GM12878 (cell line): Measurements from ENCODE around the gene BLNK. TPM values are rescaled to one million over a fixed set of nuclear protein-coding genes. Genes with fewer than 3 reads are reported as not detected.

Experiments
- ATAC-seq: fragments of 200-7000 bp; cut with Tn5 transposase; 3 replicates; pipeline ENCODE4 v1.9.1; 2020; ENCODE audit warnings: mild to moderate bottlenecking, moderate library complexity
- BruUV-seq: library from RNA; stranded (reverse); fragments of 400-500 nt; replicated peaks from 2 replicates; lab custom pipeline; 2021; lab: Mats Ljungman, UMichigan
- CTCF ChIA-PET: fragments of 300-600 bp; sonication (Branson Sonifier 250); formaldehyde crosslinking; extraction: SDS; loops from one replicate; lab custom pipeline; 2021; ENCODE audit warnings: inconsistent platforms; lab: Yijun Ruan, JAX
- POLR2A ChIA-PET: fragments of 350-600 bp; formaldehyde crosslinking; extraction: SDS; loops from one replicate; lab custom pipeline; 2021; ENCODE audit warnings: inconsistent platforms; lab: Charles Lee
- RAD21 ChIA-PET: fragments of 300-600 bp; sonication (Branson Sonifier 250); formaldehyde crosslinking; loops from one replicate; lab custom pipeline; 2023; ENCODE audit warnings: antibody characterized with exemption; ENCODE audit not compliant: unreplicated experiment; lab: Charles Lee
- SMC1A ChIA-PET: fragments of 300-600 bp; sonication (Branson Sonifier 250); formaldehyde crosslinking; loops from one replicate; lab custom pipeline; 2023; ENCODE audit not compliant: unreplicated experiment, uncharacterized antibody; lab: Charles Lee
- DNase-seq: peaks from one replicate; pipeline ENCODE4 v3.0.0-alpha.2; 2011; ENCODE audit warnings: low read depth, low spot score
- FAIRE-seq: peaks from 3 replicates; lab custom pipeline; 2011; peaks lifted over from hg19 to GRCh38; lab: Jason Lieb, UNC
- H2AFZ ChIP-seq: 2 replicates; pipeline ENCODE4 v1.6.0; 2011; ENCODE audit warnings: low read depth, low read length, control low read depth; ENCODE audit not compliant: control insufficient read depth
- H3K27ac ChIP-seq: 2 replicates; pipeline ENCODE4 v1.5.1; 2011; ENCODE audit warnings: control low read depth; ENCODE audit not compliant: control insufficient read depth, insufficient read depth
- H3K27me3 ChIP-seq, 2 experiments: replicated peaks in 1 of 2; 2 replicates each; pipeline versions ENCODE4 v1.6.0 to v1.6.1; 2011; ENCODE audit warnings: low read length in 1 of 2; ENCODE audit not compliant: control insufficient read depth in 2 of 2, insufficient read depth in 2 of 2
- H3K36me3 ChIP-seq, 2 experiments: 2 replicates each; pipeline ENCODE4 v1.5.1; 2011; ENCODE audit warnings: low read length in 1 of 2; ENCODE audit not compliant: control insufficient read depth in 2 of 2, insufficient read depth in 2 of 2
- H3K4me1 ChIP-seq: 2 replicates; pipeline ENCODE4 v1.6.1; 2011; ENCODE audit warnings: mild to moderate bottlenecking, low read length, moderate library complexity, mixed read lengths; ENCODE audit not compliant: control insufficient read depth, insufficient read depth
- H3K4me2 ChIP-seq: 2 replicates; pipeline ENCODE4 v1.6.0; 2011; ENCODE audit warnings: control low read depth; ENCODE audit not compliant: control insufficient read depth, insufficient read depth
- H3K4me3 ChIP-seq: fragments of 200-600 bp; sonication (generic); 2 replicates; pipeline ENCODE4 v1.5.1; 2016
- H3K79me2 ChIP-seq: 2 replicates; pipeline ENCODE4 v1.6.0; 2011; ENCODE audit warnings: low read length; ENCODE audit not compliant: control insufficient read depth, insufficient read depth
- H3K9ac ChIP-seq: 2 replicates; pipeline ENCODE4 v1.8.0; 2011; ENCODE audit warnings: low read length, control low read depth, mixed read lengths; ENCODE audit not compliant: control insufficient read depth, insufficient read depth
- H3K9me3 ChIP-seq: replicated peaks from 3 replicates; pipeline ENCODE4 v1.5.1; 2011; ENCODE audit warnings: mild to moderate bottlenecking, low read length; ENCODE audit not compliant: control insufficient read depth, insufficient read depth
- H4K20me1 ChIP-seq: 2 replicates; pipeline ENCODE4 v1.6.0; 2011; ENCODE audit not compliant: control insufficient read depth, insufficient read depth
- IKZF1 ChIP-seq: fragments of 450-650 bp; conservative IDR thresholded peaks from 2 replicates; pipeline ENCODE4 v1.6.1; 2017; ENCODE audit warnings: antibody characterized with exemption, mild to moderate bottlenecking
- IKZF2 ChIP-seq, 2 experiments: fragments of 450-650 bp; IDR thresholded peaks; 2 replicates each; pipeline ENCODE4 v1.6.1; 2017; ENCODE audit warnings: mild to moderate bottlenecking in 2 of 2, moderate library complexity in 2 of 2
- MEF2B ChIP-seq: fragments of 450-650 bp; IDR thresholded peaks from 2 replicates; pipeline ENCODE4 v1.6.1; 2018; ENCODE audit warnings: mild to moderate bottlenecking, moderate library complexity; ENCODE audit not compliant: partially characterized antibody, poor library complexity, severe bottlenecking
- NR2F1 ChIP-seq: fragments of 450-650 bp; conservative IDR thresholded peaks from 2 replicates; pipeline ENCODE4 v1.6.1; 2017; ENCODE audit warnings: mild to moderate bottlenecking
- RAD21 ChIP-seq: IDR thresholded peaks from 2 replicates; pipeline ENCODE4 v1.6.1; 2011; ENCODE audit warnings: mild to moderate bottlenecking, low read depth, low read length, moderate library complexity; ENCODE audit not compliant: insufficient read depth
- RUNX3 ChIP-seq: IDR thresholded peaks from 2 replicates; pipeline ENCODE4 v1.6.1; 2012; ENCODE audit warnings: low read length, inconsistent platforms
- SMC3 ChIP-seq: IDR thresholded peaks from 2 replicates; pipeline ENCODE4 v1.6.1; 2011; ENCODE audit warnings: low read length, improper control_type of control experiment, borderline replicate concordance
- SREBF2 ChIP-seq: IDR thresholded peaks from 2 replicates; pipeline ENCODE4 v1.6.1; 2012; ENCODE audit warnings: mild to moderate bottlenecking, low read length
- TAF1 ChIP-seq: IDR thresholded peaks from 2 replicates; pipeline ENCODE4 v1.6.1; 2011; ENCODE audit warnings: mild to moderate bottlenecking, low read depth, low read length, borderline replicate concordance
- ZNF622 ChIP-seq: fragments of 450-650 bp; IDR thresholded peaks from 2 replicates; pipeline ENCODE4 v1.6.1; 2017; ENCODE audit warnings: mild to moderate bottlenecking, inconsistent platforms
- WGBS: methylation state at CpG from one replicate; pipeline ENCODE4 v1.1.6; 2016; ENCODE audit warnings: low lambda C conversion rate; ENCODE audit not compliant: insufficient replicate concordance, insufficient coverage; ENCODE audit errors: missing lambda C conversion rate; 5-methylcytosine and 5-hydroxymethylcytosine counted together
- in situ Hi-C: fragments of 300-500 bp; cut with MboI; formaldehyde crosslinking; loops from 9 replicates; pipeline ENCODE4 v1.14.3; 2018; ENCODE audit warnings: mixed read lengths
- intact Hi-C: fragments of 100-400 bp; cut with micrococcal nuclease; formaldehyde crosslinking; loops from one replicate; pipeline ENCODE4 v1.14.2; 2022; ENCODE audit not compliant: unreplicated experiment
- polyA plus RNA-seq, 11 experiments: library from polyadenylated mRNA; depleted of rRNA in 4 of 11; unstranded in 6 of 11; stranded (reverse) in 5 of 11; fragments of >200 nt; fragmentation: Nextera tagmentation in 4 of 11; fragmentation: Illumina TruSeq in 1 of 11; extraction: Ambion mirVana in 4 of 11; extraction: Trizol in 1 of 11; gene quantifications; 1 replicate in 1 of 11; 2 replicates in 10 of 11; pipeline versions ENCODE4 v1.2.1 to v1.2.3, GENCODE V29; 2011 to 2016; ENCODE audit warnings: inconsistent platforms in 2 of 11, missing spikeins in 2 of 11, low read depth in 1 of 11
- total RNA-seq, 4 experiments: library from RNA; depleted of rRNA in 3 of 4; stranded (reverse); fragments of >200 nt in 3 of 4; fragmentation: Illumina TruSeq in 1 of 4; extraction: Trizol in 1 of 4; gene quantifications; 2 replicates each; pipeline versions ENCODE4 v1.2.1 to v1.2.3, GENCODE V29; 2013 to 2021
- TF ChIP-seq, protein P1 (sequence below): fragments of 450-650 bp; formaldehyde crosslinking; IDR thresholded peaks from 2 replicates; pipeline ENCODE4 v1.4.0; 2020; ENCODE audit warnings: mild to moderate bottlenecking, moderate library complexity
- TF ChIP-seq, protein P2 (sequence below): fragments of 450-650 bp; IDR thresholded peaks from 2 replicates; pipeline ENCODE4 v1.6.1; 2018; ENCODE audit warnings: mild to moderate bottlenecking, low read depth, moderate library complexity; ENCODE audit not compliant: partially characterized antibody
- TF ChIP-seq, protein P3 (sequence below): fragments of 450-650 bp; IDR thresholded peaks from 2 replicates; pipeline ENCODE4 v1.6.1; 2017; ENCODE audit warnings: mild to moderate bottlenecking, moderate library complexity

Gene BLNK
- total and polyA plus RNA-seq, 10 of the 15 experiments (the other 5 are each of a cell fraction or from before 2014, with no cell fraction given), result 79.5 to 201 (median 139) TPM

GRCh38 chr10:96208271-96208670 is 63.1 kb downstream of the BLNK start:
- Histone ChIP-seq H3K4me1 (peaks cover 18% of the 10 kb centered on the region), H3K36me3 (peaks cover 26 to 75% of the 10 kb centered on the region in 2 experiments), H3K4me2 (no peak overlapping the region), H3K9me3 (no peaks in the 10 kb centered on the region), H3K4me3 (no peak overlapping the region), H3K9ac (no peak overlapping the region), H3K27ac (no peak overlapping the region), H4K20me1 (no peaks in the 10 kb centered on the region), H3K27me3 (no peaks in the 10 kb centered on the region), H3K79me2 (no peaks in the 10 kb centered on the region), H2AFZ (no peak overlapping the region)
- peak; percentile 21 for DNase-seq
- FAIRE-seq, result peak; percentile 81
- CTCF ChIA-PET, result interaction anchor here (0.6 to 2.8 kb wide), 8 partner anchors 16 to 580 kb away, joined by 3 to 16 read pairs (median 4); no protein-coding TSS in a partner anchor
- TF ChIP-seq RAD21 (0 out of 2 replicates have a peak, but pooled peaks have one; percentile 1), ZNF622 (no peak), IKZF2 (IDR thresholded peaks at IDR 0.05) (peak; percentile 22 to 28; a peak in 2 of 4 replicates), SMC3 (no peak), TAF1 (no peak), SREBF2 (no peak), IKZF1 (0 out of 2 replicates have a peak, but pooled peaks have one; percentile 42), RUNX3 (peak; percentile 74), MEF2B (peak; percentile 60), NR2F1 (0 out of 2 replicates have a peak, but pooled peaks have one; percentile 19)
- TF ChIP-seq, protein P1, sequence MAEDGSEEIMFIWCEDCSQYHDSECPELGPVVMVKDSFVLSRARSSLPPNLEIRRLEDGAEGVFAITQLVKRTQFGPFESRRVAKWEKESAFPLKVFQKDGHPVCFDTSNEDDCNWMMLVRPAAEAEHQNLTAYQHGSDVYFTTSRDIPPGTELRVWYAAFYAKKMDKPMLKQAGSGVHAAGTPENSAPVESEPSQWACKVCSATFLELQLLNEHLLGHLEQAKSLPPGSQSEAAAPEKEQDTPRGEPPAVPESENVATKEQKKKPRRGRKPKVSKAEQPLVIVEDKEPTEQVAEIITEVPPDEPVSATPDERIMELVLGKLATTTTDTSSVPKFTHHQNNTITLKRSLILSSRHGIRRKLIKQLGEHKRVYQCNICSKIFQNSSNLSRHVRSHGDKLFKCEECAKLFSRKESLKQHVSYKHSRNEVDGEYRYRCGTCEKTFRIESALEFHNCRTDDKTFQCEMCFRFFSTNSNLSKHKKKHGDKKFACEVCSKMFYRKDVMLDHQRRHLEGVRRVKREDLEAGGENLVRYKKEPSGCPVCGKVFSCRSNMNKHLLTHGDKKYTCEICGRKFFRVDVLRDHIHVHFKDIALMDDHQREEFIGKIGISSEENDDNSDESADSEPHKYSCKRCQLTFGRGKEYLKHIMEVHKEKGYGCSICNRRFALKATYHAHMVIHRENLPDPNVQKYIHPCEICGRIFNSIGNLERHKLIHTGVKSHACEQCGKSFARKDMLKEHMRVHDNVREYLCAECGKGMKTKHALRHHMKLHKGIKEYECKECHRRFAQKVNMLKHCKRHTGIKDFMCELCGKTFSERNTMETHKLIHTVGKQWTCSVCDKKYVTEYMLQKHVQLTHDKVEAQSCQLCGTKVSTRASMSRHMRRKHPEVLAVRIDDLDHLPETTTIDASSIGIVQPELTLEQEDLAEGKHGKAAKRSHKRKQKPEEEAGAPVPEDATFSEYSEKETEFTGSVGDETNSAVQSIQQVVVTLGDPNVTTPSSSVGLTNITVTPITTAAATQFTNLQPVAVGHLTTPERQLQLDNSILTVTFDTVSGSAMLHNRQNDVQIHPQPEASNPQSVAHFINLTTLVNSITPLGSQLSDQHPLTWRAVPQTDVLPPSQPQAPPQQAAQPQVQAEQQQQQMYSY (CRISPR knock-in tag), result no peak
- TF ChIP-seq, protein P2, sequence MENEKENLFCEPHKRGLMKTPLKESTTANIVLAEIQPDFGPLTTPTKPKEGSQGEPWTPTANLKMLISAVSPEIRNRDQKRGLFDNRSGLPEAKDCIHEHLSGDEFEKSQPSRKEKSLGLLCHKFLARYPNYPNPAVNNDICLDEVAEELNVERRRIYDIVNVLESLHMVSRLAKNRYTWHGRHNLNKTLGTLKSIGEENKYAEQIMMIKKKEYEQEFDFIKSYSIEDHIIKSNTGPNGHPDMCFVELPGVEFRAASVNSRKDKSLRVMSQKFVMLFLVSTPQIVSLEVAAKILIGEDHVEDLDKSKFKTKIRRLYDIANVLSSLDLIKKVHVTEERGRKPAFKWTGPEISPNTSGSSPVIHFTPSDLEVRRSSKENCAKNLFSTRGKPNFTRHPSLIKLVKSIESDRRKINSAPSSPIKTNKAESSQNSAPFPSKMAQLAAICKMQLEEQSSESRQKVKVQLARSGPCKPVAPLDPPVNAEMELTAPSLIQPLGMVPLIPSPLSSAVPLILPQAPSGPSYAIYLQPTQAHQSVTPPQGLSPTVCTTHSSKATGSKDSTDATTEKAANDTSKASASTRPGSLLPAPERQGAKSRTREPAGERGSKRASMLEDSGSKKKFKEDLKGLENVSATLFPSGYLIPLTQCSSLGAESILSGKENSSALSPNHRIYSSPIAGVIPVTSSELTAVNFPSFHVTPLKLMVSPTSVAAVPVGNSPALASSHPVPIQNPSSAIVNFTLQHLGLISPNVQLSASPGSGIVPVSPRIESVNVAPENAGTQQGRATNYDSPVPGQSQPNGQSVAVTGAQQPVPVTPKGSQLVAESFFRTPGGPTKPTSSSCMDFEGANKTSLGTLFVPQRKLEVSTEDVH, result no peak
- TF ChIP-seq, protein P3, sequence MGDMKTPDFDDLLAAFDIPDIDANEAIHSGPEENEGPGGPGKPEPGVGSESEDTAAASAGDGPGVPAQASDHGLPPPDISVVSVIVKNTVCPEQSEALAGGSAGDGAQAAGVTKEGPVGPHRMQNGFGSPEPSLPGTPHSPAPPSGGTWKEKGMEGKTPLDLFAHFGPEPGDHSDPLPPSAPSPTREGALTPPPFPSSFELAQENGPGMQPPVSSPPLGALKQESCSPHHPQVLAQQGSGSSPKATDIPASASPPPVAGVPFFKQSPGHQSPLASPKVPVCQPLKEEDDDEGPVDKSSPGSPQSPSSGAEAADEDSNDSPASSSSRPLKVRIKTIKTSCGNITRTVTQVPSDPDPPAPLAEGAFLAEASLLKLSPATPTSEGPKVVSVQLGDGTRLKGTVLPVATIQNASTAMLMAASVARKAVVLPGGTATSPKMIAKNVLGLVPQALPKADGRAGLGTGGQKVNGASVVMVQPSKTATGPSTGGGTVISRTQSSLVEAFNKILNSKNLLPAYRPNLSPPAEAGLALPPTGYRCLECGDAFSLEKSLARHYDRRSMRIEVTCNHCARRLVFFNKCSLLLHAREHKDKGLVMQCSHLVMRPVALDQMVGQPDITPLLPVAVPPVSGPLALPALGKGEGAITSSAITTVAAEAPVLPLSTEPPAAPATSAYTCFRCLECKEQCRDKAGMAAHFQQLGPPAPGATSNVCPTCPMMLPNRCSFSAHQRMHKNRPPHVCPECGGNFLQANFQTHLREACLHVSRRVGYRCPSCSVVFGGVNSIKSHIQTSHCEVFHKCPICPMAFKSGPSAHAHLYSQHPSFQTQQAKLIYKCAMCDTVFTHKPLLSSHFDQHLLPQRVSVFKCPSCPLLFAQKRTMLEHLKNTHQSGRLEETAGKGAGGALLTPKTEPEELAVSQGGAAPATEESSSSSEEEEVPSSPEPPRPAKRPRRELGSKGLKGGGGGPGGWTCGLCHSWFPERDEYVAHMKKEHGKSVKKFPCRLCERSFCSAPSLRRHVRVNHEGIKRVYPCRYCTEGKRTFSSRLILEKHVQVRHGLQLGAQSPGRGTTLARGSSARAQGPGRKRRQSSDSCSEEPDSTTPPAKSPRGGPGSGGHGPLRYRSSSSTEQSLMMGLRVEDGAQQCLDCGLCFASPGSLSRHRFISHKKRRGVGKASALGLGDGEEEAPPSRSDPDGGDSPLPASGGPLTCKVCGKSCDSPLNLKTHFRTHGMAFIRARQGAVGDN, result no peak
- SMC1A ChIA-PET, result interaction anchor here (0.9 to 1.5 kb wide), 8 partner anchors 10 to 194 kb away, joined by 3 to 7 read pairs (median 4); no protein-coding TSS in a partner anchor
- in situ Hi-C loops (no loop called here), intact Hi-C loops (loop anchor here (5.0 kb wide), 1 partner anchor 191 kb away; no protein-coding TSS in a partner anchor)
- 9% methylated on average over 2 of the region's 2 CpGs for WGBS
- BruUV-seq, result no TSS peak
- RAD21 ChIA-PET, result interaction anchor here (1.0 to 2.0 kb wide), 4 partner anchors 21 to 118 kb away, joined by 3 to 7 read pairs (median 4); no protein-coding TSS in a partner anchor
- peak; percentile 82 for ATAC-seq
- POLR2A ChIA-PET, result no interaction called here
